ENCODE measurements around the gene ARHGAP27. TPM values are rescaled to one million over a fixed set of nuclear protein-coding genes. Genes with fewer than 3 reads are reported as not detected.

ARHGAP27 gene
- total and polyA plus RNA-seq, 2 of the 13 experiments (the other 11 are each of a cell fraction or from before 2014, with no cell fraction given) = 15.5 to 18.9 TPM

DNA sequence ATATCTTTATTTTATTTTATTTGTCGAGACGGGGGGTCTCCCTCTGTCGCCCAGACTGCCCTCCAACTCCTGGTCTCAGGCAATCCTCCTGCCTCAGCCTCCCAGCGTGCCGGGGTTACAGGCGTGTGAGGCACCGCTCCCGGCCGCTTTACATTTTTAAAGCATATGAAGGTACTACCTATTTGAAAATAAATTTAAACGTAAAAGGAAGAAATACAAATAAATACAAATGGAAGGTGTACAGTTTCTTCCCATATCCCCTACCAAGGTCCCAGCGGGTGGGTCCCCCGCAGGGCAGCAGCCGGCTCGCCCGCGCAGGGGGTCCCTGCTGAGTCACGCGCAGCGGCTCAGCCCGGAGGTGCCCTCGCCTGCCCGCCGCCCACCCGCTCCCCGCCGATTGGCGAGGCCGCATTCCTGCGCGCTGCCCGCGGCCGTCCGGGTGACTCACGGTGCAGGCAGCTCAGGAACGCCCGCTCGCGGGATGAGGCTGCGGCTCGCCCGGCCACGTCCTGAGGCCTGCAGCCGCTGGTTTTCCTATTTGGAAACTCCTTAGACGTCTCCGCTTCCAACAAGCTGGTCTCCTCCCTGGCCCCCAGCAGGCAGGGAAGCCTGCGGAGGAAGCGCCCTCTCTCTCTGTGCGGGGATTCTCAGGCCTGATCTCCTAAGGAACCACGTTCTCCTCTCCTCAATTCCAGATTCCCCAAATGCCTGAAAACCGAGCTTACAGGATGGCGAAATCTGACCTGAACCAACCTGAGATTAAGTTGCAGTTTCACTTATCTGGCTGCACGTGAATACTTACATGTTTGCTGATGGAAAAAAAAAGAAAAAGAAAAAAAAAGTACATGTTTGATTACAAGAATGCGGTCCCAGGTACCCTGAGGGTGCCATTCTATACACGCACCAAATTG, 61.0 kb downstream of the ARHGAP27 start (continued):
- no peak for TF ChIP-seq CREB3 (CRISPR knock-in tag; IDR thresholded peaks at IDR 0.05)
- TF ChIP-seq ZNF776 (CRISPR knock-in tag; IDR thresholded peaks at IDR 0.05) = no peak
- no peak; the same call in 1 of the 2 replicates for TF ChIP-seq EED (CRISPR knock-in tag; IDR thresholded peaks at IDR 0.05)
- TF ChIP-seq ZNF747 (CRISPR knock-in tag; IDR thresholded peaks at IDR 0.05; ENCODE audit: borderline replicate concordance) = no peak
- TF ChIP-seq CC2D1A (CRISPR knock-in tag; IDR thresholded peaks at IDR 0.05) = no peak
- TF ChIP-seq PLRG1 (conservative IDR thresholded peaks at IDR 0.05) = no peak
- TF ChIP-seq ZNF816 (CRISPR knock-in tag; IDR thresholded peaks at IDR 0.05; ENCODE audit: borderline replicate concordance) = peak; percentile 63; the same call in 1 of the 2 replicates
- TF ChIP-seq JDP2 (CRISPR knock-in tag; IDR thresholded peaks at IDR 0.05; ENCODE audit: borderline replicate concordance) = no peak; the same call in 1 of the 2 replicates
- no peak for TF ChIP-seq NFRKB (IDR thresholded peaks at IDR 0.05)
- TF ChIP-seq SIN3A (IDR thresholded peaks at IDR 0.05; ENCODE audit: borderline replicate concordance, low read depth, low read length) = peak; percentile 34; the same call in 1 of the 2 replicates
- no peak for TF ChIP-seq CAMTA2 (CRISPR knock-in tag; IDR thresholded peaks at IDR 0.05; ENCODE audit: borderline replicate concordance)
- 0 out of 2 replicates have a peak, but pooled peaks have one; percentile 73 for TF ChIP-seq EEA1 (CRISPR knock-in tag; IDR thresholded peaks at IDR 0.05; ENCODE audit: borderline replicate concordance)
- TF ChIP-seq ZNF20 (CRISPR knock-in tag; IDR thresholded peaks at IDR 0.05) = no peak
- peak; percentile 6; the same call in 1 of the 2 replicates for TF ChIP-seq MAFF (IDR thresholded peaks at IDR 0.05; ENCODE audit: low read depth, low read length)
- peak; percentile 62; the same call in 1 of the 2 replicates for TF ChIP-seq KDM2A (CRISPR knock-in tag; IDR thresholded peaks at IDR 0.05; ENCODE audit: borderline replicate concordance, low read depth)
- TF ChIP-seq NFKB2 (CRISPR knock-in tag; IDR thresholded peaks at IDR 0.05; ENCODE audit: borderline replicate concordance) = peak; percentile 33; the same call in 1 of the 2 replicates
- peak; percentile 79 for TF ChIP-seq GABPB1 (CRISPR knock-in tag; IDR thresholded peaks at IDR 0.05)
- TF ChIP-seq PRPF4 (IDR thresholded peaks at IDR 0.05; ENCODE audit: low read depth, low read length, poor library complexity, severe bottlenecking) = no peak
- 0 out of 2 replicates have a peak, but pooled peaks have one; percentile 28 for TF ChIP-seq GMEB1 (CRISPR knock-in tag; IDR thresholded peaks at IDR 0.05; ENCODE audit: borderline replicate concordance)
- peak; percentile 50; the same call in 1 of the 2 replicates for TF ChIP-seq MEF2D (CRISPR knock-in tag; IDR thresholded peaks at IDR 0.05)
- TF ChIP-seq ZNF329 (CRISPR knock-in tag; IDR thresholded peaks at IDR 0.05; ENCODE audit: low read depth) = peak; percentile 77; the same call in 1 of the 2 replicates
- no peak; the same call in 1 of the 2 replicates for TF ChIP-seq FOXO1 (CRISPR knock-in tag; IDR thresholded peaks at IDR 0.05)
- TF ChIP-seq ZBTB7B (CRISPR knock-in tag; IDR thresholded peaks at IDR 0.05) = peak; percentile 99
- no peak for TF ChIP-seq REL (CRISPR knock-in tag; conservative IDR thresholded peaks at IDR 0.05)
- no peak for TF ChIP-seq ZNF562 (CRISPR knock-in tag; IDR thresholded peaks at IDR 0.05; ENCODE audit: borderline replicate concordance)
- no peak for TF ChIP-seq ZNF30 (CRISPR knock-in tag; IDR thresholded peaks at IDR 0.05)
- TF ChIP-seq MTF2 (CRISPR knock-in tag; IDR thresholded peaks at IDR 0.05; ENCODE audit: borderline replicate concordance) = peak; percentile 73; the same call in 1 of the 2 replicates
- no peak; the same call in 1 of the 2 replicates for TF ChIP-seq SIN3B (IDR thresholded peaks at IDR 0.05; ENCODE audit: low read length)
- TF ChIP-seq ZFP37 (CRISPR knock-in tag; IDR thresholded peaks at IDR 0.05; ENCODE audit: borderline replicate concordance) = no peak

Data from HepG2 (cell line).